ENCODE results near the gene ATP8B1. TPM values are rescaled to one million over a fixed set of nuclear protein-coding genes. Genes with fewer than 3 reads are reported as not detected.

ATP8B1 gene
- total RNA-seq, 4 donors from 2014 or later: 21.6 to 32.1 (median 26.8) TPM

DNA sequence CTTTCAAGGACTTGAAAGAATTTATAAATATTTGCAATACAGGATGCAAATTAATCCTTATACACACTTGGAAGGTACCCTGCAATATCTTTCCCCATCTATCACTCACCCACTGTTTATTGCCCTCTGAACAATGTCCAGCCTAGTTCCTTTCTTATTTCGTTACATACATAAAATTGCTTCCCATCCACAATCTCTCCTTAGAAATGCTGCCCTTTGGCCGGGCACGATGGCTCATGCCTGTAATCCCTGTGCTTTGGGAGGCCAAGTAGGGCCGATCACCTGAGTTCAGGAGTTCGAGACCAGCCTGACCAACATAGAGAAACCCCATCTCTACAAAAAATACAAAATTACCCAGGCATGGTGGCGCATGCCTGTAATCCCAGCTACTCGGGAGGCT, 41.2 kb upstream of the ATP8B1 start:
- DNase-seq (ENCODE audit: low spot score in 2 of 2): no peak
- no peak overlapping the region for H3K4me3 ChIP-seq (ENCODE audit: low read depth, poor library complexity, severe bottlenecking)
- TF ChIP-seq, protein P1, sequence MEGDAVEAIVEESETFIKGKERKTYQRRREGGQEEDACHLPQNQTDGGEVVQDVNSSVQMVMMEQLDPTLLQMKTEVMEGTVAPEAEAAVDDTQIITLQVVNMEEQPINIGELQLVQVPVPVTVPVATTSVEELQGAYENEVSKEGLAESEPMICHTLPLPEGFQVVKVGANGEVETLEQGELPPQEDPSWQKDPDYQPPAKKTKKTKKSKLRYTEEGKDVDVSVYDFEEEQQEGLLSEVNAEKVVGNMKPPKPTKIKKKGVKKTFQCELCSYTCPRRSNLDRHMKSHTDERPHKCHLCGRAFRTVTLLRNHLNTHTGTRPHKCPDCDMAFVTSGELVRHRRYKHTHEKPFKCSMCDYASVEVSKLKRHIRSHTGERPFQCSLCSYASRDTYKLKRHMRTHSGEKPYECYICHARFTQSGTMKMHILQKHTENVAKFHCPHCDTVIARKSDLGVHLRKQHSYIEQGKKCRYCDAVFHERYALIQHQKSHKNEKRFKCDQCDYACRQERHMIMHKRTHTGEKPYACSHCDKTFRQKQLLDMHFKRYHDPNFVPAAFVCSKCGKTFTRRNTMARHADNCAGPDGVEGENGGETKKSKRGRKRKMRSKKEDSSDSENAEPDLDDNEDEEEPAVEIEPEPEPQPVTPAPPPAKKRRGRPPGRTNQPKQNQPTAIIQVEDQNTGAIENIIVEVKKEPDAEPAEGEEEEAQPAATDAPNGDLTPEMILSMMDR (IDR thresholded peaks at IDR 0.05): no peak
- TF ChIP-seq POLR2A (IDR thresholded peaks at IDR 0.05): no peak
- WGBS, 2 donors: 89 to 98% methylated on average over 7 of the region's 7 CpGs
- intact Hi-C loops (cut with DNase I; ENCODE audit: low total_unique reads): no loop called here

DNA sequence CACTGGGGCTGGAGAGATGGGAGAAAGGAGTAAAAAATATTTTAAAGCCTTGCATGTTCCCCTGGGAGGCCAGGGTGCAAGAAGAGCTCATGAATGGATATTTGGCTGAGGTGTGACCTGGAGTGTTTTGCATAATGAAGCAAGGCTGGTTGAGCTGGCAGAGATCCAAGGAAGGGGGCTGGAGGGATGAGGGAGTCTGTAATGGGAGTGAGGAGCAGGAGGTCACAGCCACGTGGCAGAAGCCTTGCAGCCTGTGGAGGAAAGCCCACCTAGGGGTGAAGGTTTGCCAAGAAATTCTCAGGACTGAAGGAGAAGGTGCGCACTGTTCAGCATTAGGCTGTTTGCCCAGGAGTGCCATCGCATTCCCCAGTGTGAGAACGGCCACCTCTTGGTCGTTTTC, 40.3 kb upstream of the ATP8B1 start:
- WGBS, 2 donors: 81 to 85% methylated on average over 5 of the region's 5 CpGs
- TF ChIP-seq, protein P1 (IDR thresholded peaks at IDR 0.05): no peak
- TF ChIP-seq POLR2A (IDR thresholded peaks at IDR 0.05): no peak
- no peak for DNase-seq (ENCODE audit: low spot score in 2 of 2)
- intact Hi-C loops (cut with DNase I; ENCODE audit: low total_unique reads): no loop called here
- no peak overlapping the region for H3K4me3 ChIP-seq (ENCODE audit: low read depth, poor library complexity, severe bottlenecking)

DNA sequence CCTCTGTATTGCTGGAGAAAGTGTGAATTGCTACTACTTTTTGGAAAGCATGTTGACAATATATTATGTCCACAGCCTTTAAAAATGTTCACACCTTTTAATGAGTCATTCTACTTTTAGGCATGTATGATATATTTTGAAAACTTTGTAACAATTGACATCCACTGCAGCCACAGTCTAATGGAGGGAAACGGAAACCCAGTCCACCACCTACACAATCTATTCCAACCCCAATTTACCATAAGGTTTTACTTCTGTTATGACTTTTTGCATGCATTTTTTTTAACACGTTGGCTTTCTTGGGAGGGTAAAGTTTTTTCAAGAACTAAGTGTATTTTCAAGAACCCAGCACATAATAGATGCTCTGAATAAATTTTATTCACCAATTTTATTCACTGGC, 38.5 kb upstream of the ATP8B1 start:
- WGBS, 2 donors: 73 to 79% methylated on average over 2 of the region's 2 CpGs
- TF ChIP-seq, protein P1 (IDR thresholded peaks at IDR 0.05): no peak
- no peak for TF ChIP-seq POLR2A (IDR thresholded peaks at IDR 0.05)
- no peak for DNase-seq (ENCODE audit: low spot score in 2 of 2)
- H3K4me3 ChIP-seq (ENCODE audit: low read depth, poor library complexity, severe bottlenecking): no peak overlapping the region
- intact Hi-C loops (cut with DNase I; ENCODE audit: low total_unique reads): no loop called here

DNA sequence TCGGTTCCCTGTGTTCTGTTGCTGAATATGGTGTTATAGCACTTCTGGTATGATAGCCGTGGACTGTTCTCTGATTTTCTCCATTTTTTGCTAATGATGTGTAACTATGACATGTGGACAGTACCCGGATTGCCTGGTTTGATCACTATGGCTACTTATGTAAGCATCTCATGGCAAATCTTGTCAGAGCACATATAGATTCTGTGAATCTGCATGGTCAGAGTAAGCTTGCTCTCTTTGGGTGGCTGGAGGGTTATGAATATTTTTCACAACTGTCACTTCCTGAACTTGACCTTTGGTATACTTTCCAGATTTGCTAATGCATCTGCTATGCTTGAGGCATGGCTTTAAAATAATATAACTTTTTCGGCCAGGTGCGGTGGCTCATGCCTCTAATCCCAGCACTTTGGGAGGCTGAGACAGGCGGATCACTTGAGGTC, 36.8 kb upstream of the ATP8B1 start:
- no peak overlapping the region for H3K4me3 ChIP-seq (ENCODE audit: low read depth, poor library complexity, severe bottlenecking)
- 85 to 90% methylated on average over 6 of the region's 6 CpGs for WGBS, 2 donors
- TF ChIP-seq POLR2A (IDR thresholded peaks at IDR 0.05): no peak
- no peak for DNase-seq (ENCODE audit: low spot score in 2 of 2)
- intact Hi-C loops (cut with DNase I; ENCODE audit: low total_unique reads): no loop called here

DNA sequence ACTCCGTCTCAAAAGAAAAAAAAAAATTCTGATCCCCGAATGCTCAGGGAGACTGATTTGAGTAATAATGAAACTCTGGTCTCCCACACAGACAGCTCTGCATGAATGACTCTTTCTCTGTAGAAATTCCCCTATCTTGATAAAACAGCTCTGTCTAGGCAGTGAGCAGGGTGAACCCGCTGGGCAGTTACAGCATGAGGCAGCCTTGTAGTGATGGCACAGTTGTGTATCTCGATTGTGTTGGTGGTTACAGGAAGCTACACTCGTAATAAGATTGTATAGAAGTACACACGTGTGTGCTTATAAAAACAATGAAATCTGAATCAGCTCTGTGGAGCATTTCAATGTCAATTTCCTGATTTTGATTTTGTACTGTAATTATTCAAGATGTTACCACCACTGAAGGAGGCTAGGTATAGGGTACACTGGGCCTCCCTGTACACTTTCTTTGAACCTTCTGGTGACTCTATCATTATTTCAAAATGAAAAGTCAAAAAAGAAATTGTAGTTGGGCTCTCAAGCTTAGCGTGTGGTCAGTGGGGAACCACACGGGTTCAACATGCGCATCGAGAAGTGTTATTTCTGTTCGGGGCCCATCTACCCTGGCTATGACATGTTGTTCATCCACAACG, 34.9 kb upstream of the ATP8B1 start:
- H3K4me3 ChIP-seq (ENCODE audit: low read depth, poor library complexity, severe bottlenecking): no peak overlapping the region
- no peak for DNase-seq (ENCODE audit: low spot score in 2 of 2)
- intact Hi-C loops (cut with DNase I; ENCODE audit: low total_unique reads): no loop called here
- WGBS, 2 donors: 78 to 87% methylated on average over 12 of the region's 12 CpGs
- no peak for TF ChIP-seq POLR2A (IDR thresholded peaks at IDR 0.05)
- TF ChIP-seq, protein P1 (IDR thresholded peaks at IDR 0.05): no peak

DNA sequence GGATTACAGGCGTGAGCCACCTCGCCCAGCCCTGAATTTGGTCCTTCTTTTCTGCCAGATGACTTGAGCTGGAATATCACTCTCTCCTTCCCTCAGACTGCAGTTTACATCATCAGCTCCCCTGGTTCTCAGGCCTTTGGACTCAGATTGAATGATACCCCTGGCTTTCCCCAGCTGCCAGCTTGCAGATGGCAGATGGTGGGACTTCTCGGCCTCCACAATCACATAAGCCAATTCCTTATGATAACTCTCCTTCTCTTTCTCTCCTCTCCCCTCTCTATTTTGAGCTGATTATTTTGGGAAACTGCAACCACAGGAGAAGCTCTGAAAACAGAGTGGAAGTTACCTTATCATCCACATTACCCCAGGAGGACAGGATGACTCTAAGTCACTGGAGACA, 33.4 kb upstream of the ATP8B1 start:
- WGBS, 2 donors: 95 to 97% methylated on average over 3 of the region's 3 CpGs
- no peak for TF ChIP-seq POLR2A (IDR thresholded peaks at IDR 0.05)
- TF ChIP-seq, protein P1 (IDR thresholded peaks at IDR 0.05): no peak
- intact Hi-C loops (cut with DNase I; ENCODE audit: low total_unique reads): no loop called here
- H3K4me3 ChIP-seq (ENCODE audit: low read depth, poor library complexity, severe bottlenecking): no peak overlapping the region
- no peak for DNase-seq (ENCODE audit: low spot score in 2 of 2)
